ENCODE data around the gene APEX2.
"Not testable (repeated sequence)": the region's sequence is repeated elsewhere in the genome, so short reads cannot be mapped to it uniquely, and the experiment has no call there.

APEX2 gene, protein sequence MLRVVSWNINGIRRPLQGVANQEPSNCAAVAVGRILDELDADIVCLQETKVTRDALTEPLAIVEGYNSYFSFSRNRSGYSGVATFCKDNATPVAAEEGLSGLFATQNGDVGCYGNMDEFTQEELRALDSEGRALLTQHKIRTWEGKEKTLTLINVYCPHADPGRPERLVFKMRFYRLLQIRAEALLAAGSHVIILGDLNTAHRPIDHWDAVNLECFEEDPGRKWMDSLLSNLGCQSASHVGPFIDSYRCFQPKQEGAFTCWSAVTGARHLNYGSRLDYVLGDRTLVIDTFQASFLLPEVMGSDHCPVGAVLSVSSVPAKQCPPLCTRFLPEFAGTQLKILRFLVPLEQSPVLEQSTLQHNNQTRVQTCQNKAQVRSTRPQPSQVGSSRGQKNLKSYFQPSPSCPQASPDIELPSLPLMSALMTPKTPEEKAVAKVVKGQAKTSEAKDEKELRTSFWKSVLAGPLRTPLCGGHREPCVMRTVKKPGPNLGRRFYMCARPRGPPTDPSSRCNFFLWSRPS

GRCh38 chrX:54999717-55000598 is at the start of gene APEX2:
APEX2 (plus strand) TSS chrX:55000363; CDS start chrX:55000423, 60 bp downstream.
- peak; percentile 88 for DNase-seq (ENCODE audit: low spot score)

- no peak for DNase-seq (ENCODE audit: low spot score)
These were observed 49.3 kb upstream of the APEX2 start for GRCh38 chrX:54950730-54951375.

DNA sequence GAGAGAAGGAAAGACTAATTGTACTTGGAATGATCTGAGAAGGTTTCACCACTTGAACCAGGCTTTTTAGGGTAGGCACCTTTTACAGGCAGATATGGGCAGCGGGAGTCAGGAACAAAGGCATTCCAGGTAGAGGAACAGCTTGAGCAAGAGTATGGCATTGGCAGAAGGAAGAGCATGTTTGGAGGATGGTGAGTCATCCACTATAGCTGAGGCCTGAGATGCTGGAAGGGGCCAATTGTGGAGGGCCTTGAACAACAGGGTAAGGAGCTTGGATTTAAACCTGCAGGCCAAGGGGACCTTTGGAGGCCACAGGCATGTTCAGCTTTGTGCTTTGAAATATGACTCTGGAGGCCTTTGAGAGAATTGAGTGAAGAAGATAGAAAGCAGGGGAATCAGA is 38.4 kb upstream of the APEX2 start:
- DNase-seq (ENCODE audit: low spot score) = no peak

GRCh38 chrX:54964766-54965497 is 35.2 kb upstream of the APEX2 start:
- no peak for DNase-seq (ENCODE audit: low spot score)

- no peak for DNase-seq (ENCODE audit: low spot score)
These were observed 22.8 kb upstream of the APEX2 start for GRCh38 chrX:54977387-54977786.

DNA sequence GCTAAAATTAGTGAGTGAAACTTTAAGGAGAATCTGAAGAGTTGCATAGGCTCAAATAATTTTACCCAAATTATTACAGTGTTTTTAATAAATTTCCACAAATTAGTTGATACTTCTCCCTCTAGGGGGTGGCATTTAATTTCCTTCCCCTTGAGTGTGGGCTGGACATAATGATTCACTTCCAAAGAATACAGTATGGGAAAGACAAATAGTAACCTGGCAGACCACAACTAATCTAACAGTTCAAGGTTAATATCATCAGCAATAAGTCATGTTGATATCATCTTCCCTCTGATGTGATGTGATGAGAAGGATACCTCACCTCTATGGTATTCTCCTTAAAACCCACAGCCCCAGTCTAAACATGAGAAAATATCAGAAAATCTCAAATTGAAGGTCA is 21.7 kb upstream of the APEX2 start:
- peak; percentile 8 for DNase-seq (ENCODE audit: low spot score)

GRCh38 chrX:54979432-54979831 is 20.7 kb upstream of the APEX2 start:
- DNase-seq (ENCODE audit: low spot score) = no peak

DNA sequence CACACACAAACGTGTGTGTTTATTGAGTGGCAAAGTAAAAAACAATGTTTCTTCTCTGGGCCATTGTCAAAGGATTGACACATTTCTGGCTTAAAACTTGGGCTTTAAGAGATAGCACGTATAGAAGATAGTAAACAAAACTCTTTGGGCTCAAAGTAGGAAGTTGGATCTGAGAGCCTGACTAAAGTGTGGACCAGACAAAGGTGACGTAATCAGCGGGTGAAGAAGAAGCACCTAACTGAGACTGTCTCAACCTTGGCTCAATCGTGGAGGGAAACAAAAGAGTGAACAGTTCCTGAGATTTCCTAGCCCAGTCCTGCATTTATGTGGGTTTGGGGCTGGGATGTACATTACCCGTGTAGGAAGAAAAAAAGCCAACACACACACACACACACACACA is 19.8 kb upstream of the APEX2 start:
- no peak for DNase-seq (ENCODE audit: low spot score)

DNA sequence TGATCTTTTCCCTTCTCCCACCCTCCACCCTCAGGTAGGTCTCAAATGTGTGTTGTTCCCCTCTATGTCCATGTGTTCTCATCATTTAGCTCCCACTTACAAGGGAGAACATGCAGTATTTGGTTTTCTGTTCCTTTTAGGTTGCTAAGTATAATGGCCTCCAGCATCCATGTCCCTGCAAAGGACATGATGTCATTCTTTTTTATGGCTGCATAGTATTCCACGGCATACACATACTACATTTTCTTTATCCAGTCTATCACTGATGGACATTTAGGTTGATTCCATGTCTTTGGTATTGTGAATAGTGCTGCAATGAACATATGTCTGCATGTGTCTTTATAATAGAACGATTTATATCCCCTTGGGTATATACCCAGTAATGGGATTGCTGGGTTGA is 16.9 kb upstream of the APEX2 start:
- DNase-seq (ENCODE audit: low spot score) = not testable (repeated sequence)

- no peak for DNase-seq (ENCODE audit: low spot score)
These were observed 8.5 kb upstream of the APEX2 start for GRCh38 chrX:54991706-54992105.

- no peak for DNase-seq (ENCODE audit: low spot score)
These were observed 7.1 kb upstream of the APEX2 start for GRCh38 chrX:54992911-54993622.

- no peak for DNase-seq (ENCODE audit: low spot score)
These were observed 6.1 kb upstream of the APEX2 start, which contains the start of gene PFKFB1 for GRCh38 chrX:54994099-54994498. PFKFB1 (minus strand) TSS chrX:54994188; CDS start chrX:54994007, 181 bp downstream.

DNA sequence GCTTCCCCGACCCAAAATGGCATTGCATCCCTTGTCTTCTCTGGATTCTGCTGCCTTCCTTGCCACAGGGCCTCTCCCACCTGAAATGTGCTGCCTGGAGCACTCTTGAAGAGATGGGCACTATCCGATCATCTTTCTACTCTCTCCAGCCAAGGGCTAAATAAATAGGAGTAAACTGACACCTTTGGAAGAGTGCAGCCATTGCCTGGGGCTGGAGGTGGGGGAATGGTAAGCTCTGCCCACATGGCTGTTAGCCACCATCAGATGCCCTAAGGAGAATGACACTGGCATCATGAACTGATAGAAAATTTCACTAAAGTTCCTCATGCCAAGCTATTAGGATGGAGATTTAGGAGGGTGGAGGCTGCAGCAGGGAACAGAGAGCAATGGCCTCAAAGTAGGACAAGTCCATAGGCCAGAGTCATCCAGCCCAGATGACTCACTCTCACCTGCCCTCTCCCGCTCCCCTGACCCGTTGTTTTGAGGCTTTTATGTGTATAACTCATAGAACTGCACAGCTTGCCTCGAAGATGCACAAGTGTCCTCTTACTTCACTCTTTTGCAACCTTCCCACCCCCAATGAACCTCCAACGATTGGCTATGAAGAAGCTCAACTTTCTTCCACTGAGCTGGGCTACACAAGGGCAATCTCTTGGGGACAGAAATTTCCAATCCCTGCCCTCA is 5.4 kb upstream of the APEX2 start:
- DNase-seq (ENCODE audit: low spot score) = no peak

- DNase-seq (ENCODE audit: low spot score) = no peak
These were observed 4.5 kb upstream of the APEX2 start for GRCh38 chrX:54995621-54996020.

DNA sequence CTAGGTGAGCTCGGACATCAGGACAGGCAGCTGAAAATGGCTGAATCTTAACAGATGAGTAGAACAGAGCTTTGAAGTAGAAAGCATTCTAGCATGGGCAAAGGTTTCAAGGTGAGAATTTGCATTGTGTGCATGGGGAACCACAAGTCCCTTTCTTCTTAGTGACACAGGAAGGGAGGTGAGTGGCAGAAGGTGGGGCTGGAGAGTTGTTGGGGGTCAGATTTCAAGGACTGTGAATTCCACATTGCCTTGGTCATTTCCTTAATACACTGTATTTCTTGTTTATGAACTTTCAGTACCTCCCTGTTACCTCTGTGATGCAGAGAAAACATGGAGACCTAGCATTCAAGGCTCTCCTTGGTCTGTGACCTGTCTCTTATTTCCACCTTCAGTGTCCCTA is 4.1 kb downstream of the APEX2 start:
- peak; percentile 63 for DNase-seq (ENCODE audit: low spot score)

- no peak for DNase-seq (ENCODE audit: low spot score)
These were observed 5.1 kb downstream of the APEX2 start for GRCh38 chrX:55005256-55005655.

DNA sequence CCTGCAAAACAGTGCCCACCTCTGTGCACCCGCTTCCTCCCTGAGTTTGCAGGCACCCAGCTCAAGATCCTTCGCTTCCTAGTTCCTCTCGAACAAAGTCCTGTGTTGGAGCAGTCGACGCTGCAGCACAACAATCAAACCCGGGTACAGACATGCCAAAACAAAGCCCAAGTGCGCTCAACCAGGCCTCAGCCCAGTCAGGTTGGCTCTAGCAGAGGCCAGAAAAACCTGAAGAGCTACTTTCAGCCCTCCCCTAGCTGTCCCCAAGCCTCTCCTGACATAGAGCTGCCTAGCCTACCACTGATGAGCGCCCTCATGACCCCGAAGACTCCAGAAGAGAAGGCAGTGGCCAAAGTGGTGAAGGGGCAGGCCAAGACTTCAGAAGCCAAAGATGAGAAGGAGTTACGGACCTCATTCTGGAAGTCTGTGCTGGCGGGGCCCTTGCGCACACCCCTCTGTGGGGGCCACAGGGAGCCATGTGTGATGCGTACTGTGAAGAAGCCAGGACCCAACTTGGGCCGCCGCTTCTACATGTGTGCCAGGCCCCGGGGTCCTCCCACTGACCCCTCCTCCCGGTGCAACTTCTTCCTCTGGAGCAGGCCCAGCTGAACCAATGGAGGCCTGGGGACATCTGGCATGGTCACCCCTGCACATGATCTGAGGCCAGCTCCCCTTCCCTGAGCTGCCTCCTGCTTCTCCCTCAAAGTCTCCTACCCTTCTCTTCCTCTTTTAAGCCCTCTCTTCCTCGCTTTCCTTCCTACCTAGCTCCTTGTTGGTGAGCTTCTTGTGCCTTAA is 6.9 kb downstream of the APEX2 start:
- no peak for DNase-seq (ENCODE audit: low spot score)

DNA sequence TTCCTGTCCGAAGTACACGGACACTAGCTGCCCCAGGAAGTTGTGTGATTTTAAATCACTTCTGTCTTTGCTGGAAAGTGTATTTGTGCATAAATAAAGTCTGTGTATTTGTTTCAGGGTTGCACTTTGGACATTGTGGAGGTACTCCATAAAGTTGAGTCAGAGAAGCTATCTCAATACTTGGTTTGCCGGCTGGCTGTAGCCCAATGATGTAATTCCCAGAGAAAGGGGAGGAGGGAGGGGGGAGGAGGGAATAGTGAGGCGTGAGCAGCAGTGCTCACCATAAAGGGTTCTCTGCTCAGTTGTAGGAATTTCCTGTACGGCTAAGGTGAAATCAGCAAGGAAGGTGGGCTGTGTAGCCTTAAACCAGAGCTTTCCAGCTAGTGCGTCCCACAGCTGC is 7.5 kb downstream of the APEX2 start:
- peak; percentile 51 for DNase-seq (ENCODE audit: low spot score)

DNA sequence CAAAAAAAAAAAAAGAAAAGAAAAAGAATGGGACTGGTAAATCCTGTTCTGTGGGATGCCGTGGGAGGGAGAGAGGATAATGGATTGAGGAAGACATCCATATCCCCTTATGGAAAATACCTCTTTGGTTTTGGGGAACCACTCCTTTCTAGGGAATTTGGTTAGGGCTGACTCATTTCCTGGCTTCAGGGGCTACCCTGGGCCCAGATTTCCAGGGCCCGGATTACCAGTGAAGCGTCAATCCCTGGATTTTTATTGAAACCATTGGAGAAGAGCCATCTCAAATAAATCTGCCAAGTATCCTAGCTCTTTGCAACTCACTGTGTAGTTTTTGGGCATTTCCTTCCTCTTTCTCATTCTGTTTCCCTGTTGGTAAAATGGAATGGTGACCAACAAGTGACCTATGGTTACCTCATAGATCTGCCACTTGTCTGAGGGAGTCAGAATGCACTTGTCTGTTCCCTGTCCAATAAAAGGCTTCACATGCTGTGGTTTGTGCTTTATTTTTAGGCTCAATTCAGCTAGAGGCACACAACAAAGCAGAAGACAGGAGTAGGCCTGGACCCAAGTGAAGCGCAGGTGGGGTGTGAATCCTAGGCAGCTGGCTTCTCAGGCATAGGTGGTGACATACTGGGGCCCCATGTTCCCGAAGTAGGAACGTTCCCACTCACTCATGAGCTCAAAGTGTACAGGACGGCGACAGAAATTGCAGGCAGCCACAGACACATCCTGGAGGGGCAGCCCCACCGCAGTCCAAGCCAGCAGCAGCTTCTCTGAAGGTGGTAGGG is 8.6 kb downstream of the APEX2 start:
- peak; percentile 60 for DNase-seq (ENCODE audit: low spot score)
